Tibial nerve (tissue), 4 donors: ENCODE results near the gene PARP8.

Source experiments
- EP300 ChIP-seq, 2 donors: sonication (generic); formaldehyde crosslinking; IDR thresholded peaks; one replicate each; pipeline ENCODE4 v1.6.1; 2017; ENCODE audit warnings: antibody characterized with exemption in 2 of 2, mild to moderate bottlenecking in 1 of 2
- POLR2A ChIP-seq, 2 donors: fragments of 450-650 bp; IDR thresholded peaks; one replicate each; pipeline ENCODE4 v1.6.1; 2017; ENCODE audit warnings: antibody characterized with exemption in 2 of 2, mild to moderate bottlenecking in 2 of 2, moderate library complexity in 2 of 2
- TF ChIP-seq, protein P1 (sequence below), 5 experiments: fragments of 200-600 bp in 3 of 5; fragments of 450-650 bp in 2 of 5; sonication (generic) in 3 of 5; IDR thresholded peaks; one replicate each; pipeline ENCODE4 v1.5.1; 2016 to 2019; ENCODE audit warnings: antibody characterized with exemption in 5 of 5, mild to moderate bottlenecking in 3 of 5, moderate library complexity in 2 of 5

DNA sequence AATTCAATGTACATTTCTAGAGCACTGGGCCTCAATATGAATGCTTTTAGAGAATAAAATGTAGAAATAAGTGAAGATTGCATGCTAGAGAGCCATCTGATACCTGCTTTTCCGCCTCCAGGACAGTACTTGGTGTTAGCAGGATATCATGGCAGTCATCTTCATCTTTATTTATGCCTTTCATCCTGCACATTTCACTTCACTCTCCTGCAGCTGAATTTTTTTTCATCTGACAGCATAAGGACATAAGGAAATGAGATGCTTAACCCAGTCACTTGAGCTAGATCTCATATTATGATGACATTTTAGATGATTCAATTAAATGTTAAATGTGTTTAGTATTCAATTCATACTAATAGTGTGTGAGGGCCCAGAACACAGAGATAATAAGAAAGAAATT lies 162.6 kb downstream of the PARP8 start:
- TF ChIP-seq, protein P1, sequence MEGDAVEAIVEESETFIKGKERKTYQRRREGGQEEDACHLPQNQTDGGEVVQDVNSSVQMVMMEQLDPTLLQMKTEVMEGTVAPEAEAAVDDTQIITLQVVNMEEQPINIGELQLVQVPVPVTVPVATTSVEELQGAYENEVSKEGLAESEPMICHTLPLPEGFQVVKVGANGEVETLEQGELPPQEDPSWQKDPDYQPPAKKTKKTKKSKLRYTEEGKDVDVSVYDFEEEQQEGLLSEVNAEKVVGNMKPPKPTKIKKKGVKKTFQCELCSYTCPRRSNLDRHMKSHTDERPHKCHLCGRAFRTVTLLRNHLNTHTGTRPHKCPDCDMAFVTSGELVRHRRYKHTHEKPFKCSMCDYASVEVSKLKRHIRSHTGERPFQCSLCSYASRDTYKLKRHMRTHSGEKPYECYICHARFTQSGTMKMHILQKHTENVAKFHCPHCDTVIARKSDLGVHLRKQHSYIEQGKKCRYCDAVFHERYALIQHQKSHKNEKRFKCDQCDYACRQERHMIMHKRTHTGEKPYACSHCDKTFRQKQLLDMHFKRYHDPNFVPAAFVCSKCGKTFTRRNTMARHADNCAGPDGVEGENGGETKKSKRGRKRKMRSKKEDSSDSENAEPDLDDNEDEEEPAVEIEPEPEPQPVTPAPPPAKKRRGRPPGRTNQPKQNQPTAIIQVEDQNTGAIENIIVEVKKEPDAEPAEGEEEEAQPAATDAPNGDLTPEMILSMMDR (IDR thresholded peaks at IDR 0.05), result no peak
- TF ChIP-seq POLR2A (IDR thresholded peaks at IDR 0.05) (no peak), EP300 (IDR thresholded peaks at IDR 0.05) (no peak)
